ENCODE results near the gene ZNF438.
A peak's percentile ranks its signal among the peaks of the same experiment; 100 is the strongest.
"Not testable (repeated sequence)": the region's sequence is repeated elsewhere in the genome, so short reads cannot be mapped to it uniquely, and the experiment has no call there.

The ZNF438 gene

DNA sequence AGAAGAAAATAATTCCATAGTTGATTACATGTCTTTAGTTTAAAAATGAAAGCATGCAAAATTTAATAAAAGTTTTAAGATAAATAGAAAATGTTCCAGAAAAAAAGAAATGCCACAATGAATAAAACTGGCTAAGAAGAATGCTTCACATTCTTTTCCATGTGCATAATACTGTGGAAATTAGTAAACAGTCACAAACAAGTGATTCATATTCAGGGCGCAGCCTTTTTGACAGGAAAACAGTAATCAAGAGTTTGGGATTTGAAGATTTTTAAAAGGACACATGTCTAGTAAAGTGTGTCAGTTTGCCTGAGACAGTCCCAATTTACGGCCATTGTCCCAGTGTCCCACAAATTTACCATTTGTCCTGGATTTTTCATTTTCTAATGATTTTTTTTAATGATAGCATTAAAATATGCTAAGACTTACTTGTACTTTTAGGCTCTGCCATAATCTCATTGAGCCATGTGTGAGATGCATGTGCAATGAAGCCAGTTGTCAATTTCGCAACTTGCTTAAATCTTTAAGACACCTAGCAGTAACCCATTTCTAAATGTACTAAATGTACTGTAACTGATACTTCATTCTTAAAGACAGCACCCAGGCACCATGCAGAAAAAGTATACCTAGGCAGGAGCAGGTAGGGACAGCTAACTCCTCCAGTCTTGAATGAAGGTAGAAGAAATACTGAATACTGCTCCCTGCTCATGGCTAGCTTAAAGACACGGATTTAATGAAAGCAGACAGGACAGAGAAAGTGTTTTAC lies 46.9 kb downstream of the ZNF438 start:
- DNase-seq: no peak

DNA sequence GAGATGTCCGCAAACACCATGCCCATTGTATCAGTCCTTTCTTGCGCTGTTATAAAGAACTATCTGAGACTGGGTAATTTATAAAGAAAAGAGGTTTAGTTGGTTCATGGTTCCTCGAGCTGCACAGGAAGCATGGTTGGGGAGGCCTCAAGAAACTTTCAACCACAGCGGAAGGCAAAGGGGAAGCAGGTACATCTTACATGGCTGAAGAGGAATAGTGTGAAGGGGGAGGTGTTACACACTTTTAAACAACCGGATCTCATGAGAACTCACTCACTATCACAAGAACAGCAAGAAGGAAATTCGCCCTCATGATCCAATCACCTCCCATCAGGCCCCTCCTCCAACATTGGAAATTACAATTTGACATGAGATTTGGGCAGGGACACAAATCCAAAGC lies 48.5 kb downstream of the ZNF438 start:
- DNase-seq: peak; percentile 19

DNA sequence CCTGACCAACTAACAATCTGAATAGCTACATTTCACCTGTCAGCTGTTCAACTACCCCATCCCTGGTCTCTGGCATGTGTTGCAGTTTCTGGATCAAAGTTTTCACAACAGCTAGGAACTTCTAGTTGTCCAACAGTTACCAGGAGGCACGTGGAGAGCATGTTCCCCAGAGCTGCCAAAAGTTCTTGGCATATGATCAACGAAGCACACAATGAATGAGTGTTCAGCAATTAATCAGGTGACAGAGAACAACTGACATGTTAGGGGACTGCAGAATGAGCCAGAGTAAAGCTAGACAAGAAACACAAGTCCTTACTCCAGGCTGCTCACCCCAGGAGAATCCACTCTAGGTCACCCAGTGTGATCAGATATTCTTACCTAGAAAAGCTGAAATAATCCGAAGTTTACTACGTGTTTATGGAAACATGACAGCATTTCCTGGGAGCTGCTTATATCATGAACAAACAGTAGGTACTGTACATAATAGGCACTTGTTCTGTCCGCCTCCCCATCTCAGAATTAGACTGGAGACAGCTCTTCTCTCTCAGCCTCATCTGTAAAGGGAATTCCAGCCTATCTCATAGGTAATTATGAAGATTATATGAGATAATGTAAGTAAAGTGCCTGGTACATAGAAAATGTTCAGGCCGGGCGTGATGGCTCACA lies 50.6 kb downstream of the ZNF438 start:
- no peak for DNase-seq

DNA sequence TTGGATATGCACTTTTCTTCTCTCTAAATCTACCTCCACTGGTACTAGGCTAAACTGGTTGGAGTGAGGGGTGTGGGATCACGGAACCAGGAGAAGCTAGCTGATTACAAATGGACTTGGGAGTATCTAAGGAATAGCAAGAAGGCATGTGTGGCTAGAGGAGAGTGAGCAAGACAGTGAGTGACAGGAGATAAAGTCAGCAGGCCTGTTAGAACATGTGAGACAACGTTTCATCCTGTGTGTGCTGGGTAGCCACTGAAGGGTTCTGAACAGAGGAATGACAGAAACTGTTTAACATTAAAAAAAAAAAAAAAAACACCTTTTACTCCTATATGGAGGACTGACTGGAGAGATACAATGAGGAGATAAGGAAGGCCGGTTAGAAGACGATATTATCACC lies 51.7 kb downstream of the ZNF438 start:
- DNase-seq: no peak

DNA sequence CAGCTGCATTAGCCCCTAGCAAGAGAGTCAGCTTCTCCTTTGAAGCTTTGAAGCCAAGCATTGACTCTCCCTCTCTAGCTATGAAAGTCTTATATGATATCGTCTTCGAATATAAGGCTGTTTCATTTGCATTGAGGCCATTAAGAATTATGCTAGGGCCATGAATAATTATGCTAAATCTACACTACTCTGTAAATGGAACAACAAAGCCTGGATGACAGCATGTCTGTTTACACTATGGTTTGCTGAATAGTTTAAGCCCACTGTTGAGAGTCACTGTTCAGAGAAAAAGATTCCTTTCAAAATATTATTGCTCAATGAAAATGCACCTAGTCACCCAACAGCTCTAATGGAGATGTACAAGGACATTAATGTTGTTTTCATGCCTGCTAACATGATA lies 52.8 kb downstream of the ZNF438 start:
- no peak for DNase-seq

DNA sequence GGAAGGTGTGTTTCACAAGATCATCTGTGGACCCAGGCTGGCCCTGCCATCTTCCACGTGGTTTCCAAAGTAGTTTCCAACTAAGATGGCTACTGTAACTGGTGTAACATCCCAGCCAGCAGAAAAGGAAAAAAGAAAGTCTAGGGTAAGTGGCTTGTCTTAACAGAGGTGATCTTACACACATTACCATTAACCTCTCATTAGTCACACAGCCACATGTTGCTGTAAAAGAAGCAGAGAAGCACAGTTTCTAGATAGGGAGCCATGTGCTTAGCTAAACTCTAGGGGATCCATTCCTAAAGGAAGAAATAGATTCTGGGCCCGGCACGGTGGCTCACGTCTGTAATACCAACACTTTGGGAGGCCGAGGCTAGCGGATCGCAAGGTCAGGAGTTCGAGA lies 54.3 kb downstream of the ZNF438 start:
- DNase-seq: no peak

DNA sequence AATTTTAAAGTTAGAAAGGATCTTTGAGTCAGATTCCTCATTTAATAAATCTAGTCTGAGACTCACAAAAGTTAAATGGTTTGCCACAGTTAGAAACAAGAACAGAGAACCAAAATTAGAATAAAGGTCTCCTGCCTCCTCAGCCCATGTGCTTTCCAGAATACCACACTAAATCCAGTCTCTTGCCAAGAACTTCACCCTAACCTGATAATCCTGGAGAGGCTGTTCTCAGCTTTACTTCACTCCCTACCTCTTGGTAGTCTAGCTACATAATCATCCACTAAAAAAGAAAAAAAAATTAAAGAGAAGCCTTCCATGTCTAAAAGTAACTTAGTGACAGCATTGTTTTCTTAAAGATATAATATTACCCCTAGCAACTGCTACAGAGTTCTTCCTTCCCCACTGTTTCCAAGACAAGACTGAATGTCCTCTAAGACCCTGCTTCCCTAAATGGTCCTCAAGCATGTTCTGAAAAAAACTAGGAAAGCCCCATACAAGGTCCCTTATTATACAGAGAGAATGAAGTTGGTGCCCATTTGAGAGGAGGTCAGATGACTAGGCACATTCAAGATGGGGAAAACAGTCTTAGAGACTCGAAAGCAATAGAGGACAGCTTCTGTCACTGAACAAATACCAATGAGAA lies 56.8 kb downstream of the ZNF438 start:
- no peak for DNase-seq

DNA sequence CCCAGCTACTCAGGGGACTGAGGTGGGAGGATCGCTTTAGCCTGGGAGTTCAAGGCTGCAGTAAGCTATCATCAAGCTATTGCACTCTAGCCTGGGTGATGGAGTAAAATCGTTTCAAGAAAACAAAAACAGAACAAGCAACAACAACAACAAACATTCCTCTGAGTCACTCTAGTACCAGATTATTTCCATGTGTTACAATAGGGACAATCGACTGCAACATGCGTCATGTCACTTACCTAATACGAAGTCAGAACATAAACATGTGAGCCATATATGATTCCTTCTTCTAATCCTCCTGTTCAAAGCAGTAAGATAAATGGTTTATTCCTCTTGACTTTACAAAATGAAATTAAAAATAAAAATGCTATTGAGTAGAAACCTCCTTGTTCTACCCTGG lies 57.3 kb downstream of the ZNF438 start:
- no peak for DNase-seq

DNA sequence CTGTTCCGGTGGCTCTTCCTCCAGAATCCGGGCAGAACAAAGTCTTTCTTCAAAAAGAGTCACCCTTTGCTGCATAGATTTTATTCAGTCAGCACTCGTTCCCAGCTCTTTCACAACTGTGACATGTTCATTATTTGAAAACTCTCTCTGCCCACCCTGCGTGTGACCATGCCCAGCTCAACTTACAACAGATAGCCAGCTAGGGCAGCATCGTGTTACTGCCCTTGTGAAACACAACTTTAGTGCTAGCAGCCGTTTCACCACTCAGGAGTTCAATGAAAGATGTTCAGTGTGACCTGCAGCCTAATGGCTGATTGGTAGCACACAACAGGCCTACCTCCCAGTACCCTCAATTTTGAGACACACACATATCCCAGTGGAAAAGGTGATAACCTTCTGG lies 57.9 kb downstream of the ZNF438 start:
- no peak for DNase-seq

DNA sequence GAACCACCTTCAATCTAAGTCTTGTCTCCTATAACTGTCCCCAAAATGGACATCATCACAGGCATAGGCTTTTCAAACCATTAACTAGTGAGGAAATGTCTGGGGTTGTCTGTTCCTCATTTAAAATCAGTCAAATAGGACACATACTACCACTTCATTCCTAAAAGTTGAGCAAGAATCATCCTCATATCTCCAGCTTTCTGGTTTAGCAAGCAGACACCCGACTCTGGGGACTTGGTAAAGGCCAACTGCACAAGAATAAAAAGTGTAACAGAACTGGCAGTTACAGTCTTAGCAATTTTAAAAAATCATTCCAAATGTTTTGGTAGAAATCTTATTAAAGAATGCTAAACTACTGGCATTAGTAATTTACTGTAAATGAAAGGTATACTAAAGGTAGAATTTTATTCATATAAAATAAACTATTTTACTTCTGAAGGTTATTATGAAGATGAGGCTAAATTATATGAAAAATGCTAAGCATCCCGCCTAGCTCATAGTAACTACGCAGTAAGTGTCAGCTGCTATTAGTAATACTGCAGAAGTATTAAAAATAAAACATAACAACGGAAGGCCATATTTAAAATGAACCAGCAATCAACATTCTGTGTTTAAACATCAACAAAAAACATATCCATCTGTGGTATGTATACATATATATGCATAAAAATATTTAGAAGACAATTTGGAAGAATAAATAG lies 60.8 kb downstream of the ZNF438 start:
- DNase-seq: no peak

DNA sequence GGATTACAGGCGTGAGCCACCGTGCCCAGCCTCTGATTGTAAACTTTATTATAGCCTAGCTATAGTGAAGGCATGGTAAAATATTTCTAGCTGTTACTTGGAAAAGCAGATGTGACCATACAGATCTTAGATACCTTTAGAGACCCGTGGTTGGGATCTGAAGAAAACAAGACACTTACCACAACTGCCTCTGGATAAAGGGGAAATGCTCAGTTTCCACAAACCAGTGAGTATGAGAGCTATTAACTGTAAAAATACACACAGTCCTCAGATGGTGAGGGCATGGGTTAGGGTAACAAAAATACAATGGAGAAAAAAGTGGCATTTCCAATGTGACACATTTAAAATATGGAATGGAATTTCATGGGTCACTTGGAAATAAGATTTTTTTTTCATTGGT lies 63.0 kb downstream of the ZNF438 start:
- no peak for DNase-seq

DNA sequence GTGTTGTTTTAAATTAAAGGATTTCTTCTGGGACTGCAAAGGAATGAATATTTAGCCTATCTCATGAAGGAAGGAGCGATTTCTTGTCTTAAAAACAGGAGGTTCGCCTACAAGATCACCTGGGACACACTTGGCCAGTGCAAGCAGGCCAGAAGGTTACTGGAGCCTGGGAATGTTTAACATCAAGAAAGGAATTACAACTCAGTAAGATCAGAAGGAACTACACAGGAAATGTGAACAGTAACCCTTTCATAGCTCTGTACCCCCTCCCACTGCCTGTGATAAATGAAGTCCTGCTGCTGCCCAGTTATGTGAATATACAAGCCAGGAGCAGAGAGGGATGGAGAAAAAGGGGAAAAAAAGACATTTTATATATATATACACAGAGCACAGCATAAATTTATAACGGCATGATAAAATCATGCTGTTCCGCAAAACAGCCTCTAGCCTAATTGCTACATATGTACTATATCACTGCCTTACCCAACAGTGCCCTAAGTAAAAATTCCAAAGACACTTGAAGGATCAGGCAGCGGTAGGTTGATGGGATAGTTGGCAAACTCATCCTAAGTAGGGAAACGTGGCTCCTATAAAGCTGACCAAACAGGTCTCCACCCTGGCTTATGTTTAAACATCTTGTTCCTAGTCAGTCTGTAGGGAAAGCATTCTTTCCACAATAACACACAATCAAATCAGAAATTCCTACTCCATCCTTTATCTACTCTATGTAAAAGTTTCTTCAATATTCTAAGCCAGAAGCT lies 63.8 kb downstream of the ZNF438 start:
- DNase-seq: no peak

DNA sequence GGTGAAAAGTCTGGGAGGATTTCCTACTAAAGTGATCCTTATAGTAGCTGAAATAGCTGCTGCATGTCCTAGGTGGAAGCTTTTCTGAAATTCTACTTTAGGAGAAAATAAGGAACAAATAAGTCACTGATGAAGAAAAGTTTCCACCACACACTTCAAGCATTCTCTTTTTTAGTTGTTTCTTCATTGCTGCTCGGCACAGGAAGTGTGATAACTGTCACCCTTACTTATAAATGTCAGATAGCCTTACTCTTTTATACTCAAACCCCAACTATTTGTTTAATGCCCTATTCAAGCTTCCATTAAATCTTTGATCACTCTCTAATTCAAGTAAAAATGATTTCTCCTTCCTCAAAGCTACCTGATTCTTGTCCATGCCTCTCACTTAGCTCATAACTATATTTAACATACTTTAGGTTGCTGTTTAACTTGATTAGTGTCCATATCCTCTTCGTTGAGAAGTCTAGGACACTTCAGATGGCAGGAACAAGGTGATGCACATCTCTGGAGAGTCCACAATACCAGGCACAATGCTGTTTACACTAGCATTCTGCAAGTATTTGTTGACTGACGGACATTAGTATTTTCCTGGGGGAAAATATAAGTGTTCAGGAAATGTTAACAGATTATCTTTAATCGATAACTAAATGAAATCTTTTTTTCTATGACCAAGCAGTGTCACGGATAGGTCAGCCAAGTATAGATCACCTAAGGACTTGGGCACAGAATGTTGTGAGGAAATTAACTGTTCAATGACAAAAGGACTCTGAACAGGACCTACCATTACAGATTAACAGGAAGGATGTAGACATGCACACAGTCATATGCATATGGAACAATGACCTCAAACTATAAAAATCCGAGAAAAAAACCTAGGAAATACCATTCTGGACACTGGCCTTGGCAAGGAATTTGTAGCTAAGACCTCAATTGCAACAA lies 67.4 kb downstream of the ZNF438 start:
- DNase-seq: no peak

DNA sequence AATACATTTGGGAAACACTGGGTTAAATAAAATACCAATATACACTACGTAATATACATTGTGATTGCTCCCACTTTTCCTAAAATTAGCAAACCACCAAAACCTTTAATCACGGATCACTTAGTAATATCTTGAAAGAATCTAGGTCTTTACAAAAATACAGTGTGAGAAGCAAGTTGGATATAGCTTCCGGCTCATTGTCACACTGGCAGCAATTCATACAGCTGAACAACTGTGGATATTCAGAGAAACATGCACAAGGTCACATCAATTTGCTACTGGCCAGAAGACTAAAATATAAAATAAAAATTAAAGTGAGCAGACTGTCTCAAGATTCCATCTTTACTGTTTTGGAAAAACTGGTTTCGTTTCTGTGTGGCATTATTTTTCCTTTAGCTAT lies 69.1 kb downstream of the ZNF438 start:
- DNase-seq: no peak

DNA sequence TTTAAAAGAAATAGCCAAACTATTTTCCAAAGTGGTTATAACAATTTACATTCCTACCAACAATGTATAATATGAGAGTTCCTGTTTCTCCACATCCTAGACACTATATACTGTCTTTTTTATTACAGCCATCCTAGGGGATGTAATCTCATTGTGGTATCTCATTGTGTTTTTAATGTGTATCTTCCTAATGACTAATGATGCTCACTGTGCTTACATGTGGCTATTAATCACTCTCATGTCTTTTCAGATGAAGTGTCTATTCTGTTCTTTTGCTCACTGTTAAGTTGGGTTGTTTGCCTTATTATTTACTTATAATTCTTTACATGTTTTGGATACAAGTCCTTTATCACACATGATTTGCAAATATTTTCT lies 71.8 kb downstream of the ZNF438 start:
- DNase-seq: no peak

DNA sequence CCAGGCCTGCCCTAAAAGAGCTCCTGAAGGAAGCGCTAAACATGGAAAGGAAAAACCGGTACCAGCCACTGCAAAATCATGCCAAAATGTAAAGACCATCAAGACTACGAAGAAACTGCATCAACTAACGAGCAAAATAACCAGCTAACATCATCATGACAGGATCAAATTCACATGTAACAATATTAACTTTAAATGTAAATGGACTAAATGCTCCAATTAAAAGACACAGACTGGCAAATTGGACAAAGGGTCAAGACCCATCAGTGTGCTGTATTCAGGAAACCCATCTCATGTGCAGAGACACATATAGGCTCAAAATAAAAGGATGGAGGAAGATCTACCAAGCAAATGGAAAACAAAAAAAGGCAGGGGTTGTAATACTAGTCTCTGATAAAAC lies 82.4 kb downstream of the ZNF438 start:
- not testable (repeated sequence) for DNase-seq

DNA sequence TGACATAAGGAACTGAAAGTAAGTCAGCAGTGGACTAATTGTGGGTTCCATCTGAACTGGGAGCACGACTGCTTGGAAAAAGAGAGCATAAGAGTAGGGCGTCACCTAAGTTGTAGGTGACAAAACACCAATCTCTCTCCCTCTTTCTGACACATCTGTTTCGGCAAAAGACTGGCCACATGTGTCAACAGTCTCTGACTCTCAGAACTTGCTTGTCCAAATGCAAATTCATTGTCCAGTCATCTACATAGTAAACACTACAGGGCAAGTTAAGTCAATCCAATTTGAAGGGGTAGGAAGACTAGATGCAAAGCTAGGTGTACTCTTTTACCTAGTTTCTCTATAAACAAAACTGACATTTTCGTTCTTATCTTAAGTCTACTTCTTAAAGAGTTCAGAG lies 87.7 kb downstream of the ZNF438 start:
- DNase-seq: no peak

DNA sequence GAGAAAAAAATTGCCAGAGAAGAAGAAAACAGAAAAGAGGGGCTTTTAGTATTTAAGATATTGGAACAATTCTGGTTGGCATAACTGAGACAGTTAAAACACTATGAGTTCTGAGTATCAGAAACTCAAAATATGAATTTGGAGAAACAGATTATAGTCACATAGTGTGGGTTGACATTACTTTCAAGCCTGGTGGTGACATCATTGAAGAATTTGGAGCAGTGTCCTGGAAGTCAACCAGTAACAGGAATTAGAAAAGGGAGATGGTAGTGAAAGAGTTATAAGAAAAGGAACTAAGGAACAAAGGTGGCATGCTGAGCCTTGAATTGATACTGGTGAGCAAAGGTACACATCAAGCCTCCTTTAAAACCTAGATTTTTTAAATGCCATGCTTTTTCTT lies 88.2 kb downstream of the ZNF438 start:
- no peak for DNase-seq

DNA sequence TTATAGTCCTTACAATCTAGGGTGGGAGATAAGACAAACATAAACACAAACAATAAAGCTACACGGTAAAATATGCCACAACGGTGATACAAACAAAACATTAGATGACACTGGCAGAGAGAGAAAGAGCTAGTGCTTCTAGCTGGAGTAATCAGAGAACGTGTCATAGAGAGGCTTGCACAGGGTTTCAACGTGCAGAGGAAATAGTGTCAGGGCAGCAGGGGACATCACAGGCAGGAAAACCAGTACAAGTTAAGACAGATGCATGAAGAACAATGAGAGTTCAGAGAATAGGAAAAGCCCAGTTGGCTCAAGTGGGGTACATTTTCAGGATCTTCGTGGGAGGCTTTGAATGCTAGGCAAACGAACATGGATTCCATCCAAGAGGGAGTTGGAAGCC lies 91.4 kb downstream of the ZNF438 start:
- no peak for DNase-seq

DNA sequence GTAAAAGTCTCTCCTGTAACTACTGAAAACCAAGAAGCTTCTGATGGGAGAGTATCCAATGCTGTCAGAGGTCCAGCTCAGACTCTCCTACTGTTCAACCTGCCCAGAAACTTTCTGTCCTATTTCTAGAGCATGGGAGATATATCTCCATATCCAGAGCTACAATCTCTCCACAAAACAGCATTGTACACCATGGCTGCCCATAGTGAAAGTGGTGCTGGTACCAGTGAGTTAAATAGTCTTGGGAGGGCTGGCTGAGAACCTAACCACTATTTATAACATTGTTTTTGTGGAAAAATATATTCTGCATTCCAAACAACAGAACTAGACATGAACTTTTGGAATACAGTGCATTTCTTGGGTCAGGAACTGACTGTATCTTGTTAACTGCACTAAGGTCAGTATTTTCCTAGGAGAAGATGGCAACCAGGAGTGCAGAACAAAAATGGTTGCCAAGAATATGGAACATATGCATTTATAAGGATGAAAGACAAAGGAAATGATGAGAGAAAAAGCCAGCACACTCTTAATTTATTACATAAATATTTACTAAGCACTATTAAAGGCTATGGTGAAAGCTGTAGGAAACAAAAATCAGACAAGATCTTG lies 91.9 kb downstream of the ZNF438 start:
- DNase-seq: no peak

DNA sequence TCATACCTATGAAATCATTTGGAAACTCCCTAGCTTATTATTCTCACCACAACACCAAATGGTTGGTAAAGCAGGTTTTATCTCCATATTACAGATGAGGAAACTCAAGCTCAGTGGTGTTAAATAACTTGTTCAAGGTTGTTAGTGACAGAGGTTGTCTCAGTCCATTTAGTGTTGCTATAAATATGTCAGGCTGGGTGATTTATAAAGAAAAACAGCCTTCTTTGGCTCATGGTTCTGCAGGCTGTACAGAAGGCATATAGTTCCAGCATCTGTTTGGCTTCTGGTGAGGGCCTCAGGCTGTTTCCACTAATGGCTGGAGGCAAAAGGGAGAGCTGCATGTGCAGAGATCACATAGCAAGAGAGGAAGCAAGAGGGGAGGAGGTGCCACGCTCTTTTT lies 96.6 kb downstream of the ZNF438 start:
- no peak for DNase-seq

All from CD4-positive, alpha-beta T cell treated with Interleukin-15 for 1 hour (primary cell).